Measurements from ENCODE around the gene KITLG.
A peak's percentile ranks its signal among the peaks of the same experiment; 100 is the strongest.

The KITLG gene

DNA sequence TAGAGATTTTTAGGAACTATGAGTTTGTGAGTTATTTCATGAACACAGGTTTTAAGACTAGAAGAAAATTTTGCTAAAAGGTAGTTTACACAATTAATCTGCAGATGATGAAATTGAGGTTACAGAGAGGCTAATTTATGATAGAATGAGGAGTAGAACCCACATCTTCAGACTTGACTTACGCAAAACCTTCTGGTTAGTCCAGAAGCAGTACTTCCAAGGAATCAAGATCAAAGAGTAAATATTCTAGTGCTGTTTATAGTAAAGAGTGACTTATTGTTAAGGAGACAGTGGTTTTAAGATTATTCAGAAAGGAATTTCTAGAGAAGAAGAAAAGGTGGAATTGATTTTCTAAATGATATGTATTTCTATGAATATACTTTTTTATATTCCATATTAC lies 10.6 kb upstream of the KITLG start:
- no peaks in the 10 kb centered on the region for H3K36me3 Mint-ChIP-seq (ENCODE audit: low read depth)
- peaks cover 15% of the 10 kb centered on the region for H3K9me3 Mint-ChIP-seq
- no peaks in the 10 kb centered on the region for H3K4me1 Mint-ChIP-seq (ENCODE audit: low read depth)
- H3K27ac Mint-ChIP-seq: no peak overlapping the region
- H3K4me3 Mint-ChIP-seq: no peak overlapping the region
- H3K27me3 Mint-ChIP-seq: no peaks in the 10 kb centered on the region

DNA sequence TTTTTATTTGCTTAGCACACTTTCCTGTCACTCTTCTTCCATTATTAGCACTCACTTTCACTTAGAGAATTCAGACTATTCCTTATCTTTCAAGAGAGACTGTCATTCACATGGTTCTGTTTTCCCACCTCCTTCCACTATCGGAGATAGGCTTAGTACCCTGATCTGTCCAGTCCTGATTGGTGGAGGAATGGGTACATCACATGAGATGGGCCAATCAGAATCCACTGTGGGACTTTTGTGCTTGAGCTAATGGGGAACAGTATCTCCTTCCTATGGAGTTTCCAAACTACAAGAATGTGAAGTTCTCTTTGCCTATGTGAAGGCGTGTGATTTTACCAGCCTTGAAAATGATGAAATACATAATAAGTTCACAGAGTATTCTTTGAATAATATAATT lies 4.8 kb upstream of the KITLG start:
- Mint-ChIP-seq H3K9me3 (peaks cover 22% of the 10 kb centered on the region), H3K36me3 (ENCODE audit: low read depth) (no peaks in the 10 kb centered on the region), H3K27me3 (peaks cover 31% of the 10 kb centered on the region), H3K27ac (no peak overlapping the region), H3K4me3 (no peak overlapping the region), H3K4me1 (ENCODE audit: low read depth) (peaks cover 2% of the 10 kb centered on the region)

DNA sequence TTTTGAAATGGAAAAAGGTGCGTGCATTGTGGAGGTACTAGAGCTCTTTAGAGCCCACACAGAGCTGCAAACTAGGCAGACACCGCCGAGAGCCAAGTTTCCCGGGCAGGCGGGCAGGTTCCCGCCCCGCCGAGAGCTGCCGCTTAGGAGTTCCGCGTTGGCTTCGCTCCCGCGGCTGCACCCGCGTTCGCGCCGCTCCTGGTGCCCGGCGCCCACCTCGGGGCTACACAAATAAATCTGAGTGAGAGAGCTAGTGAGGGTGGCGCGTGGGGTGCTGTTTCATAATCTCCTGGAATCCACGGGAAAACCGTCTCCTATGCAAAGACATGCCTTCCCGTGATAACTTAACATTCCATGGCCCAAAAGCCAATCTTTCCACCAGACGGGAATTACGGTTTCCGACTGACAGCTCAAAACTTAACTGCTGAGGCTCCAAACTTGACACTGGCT lies 645 bp downstream of the KITLG start:
- Mint-ChIP-seq H3K4me1 (ENCODE audit: low read depth) (peaks cover 13% of the 10 kb centered on the region), H3K36me3 (ENCODE audit: low read depth) (no peaks in the 10 kb centered on the region), H3K4me3 (peak overlapping the region; percentile 60), H3K27ac (no peak overlapping the region), H3K9me3 (no peaks in the 10 kb centered on the region), H3K27me3 (peaks cover 57% of the 10 kb centered on the region)

DNA sequence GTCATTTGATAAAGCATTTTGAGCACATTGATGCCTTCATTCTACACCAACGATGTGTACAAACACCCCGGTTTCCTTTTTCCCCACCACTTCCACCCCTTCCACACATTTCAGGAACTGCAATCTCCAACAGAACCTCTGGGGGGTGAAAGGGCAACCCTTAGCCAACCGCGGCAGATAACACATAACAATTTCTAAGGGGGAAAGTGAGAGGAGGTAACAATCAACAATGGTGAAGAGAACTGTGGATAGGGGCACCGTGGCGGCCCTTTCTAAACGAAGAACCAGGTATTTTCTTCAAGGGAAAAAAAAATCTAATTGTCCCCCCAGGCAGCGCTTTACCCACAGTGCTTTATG lies 1.1 kb downstream of the KITLG start:
- H3K4me3 Mint-ChIP-seq: no peak overlapping the region
- no peaks in the 10 kb centered on the region for H3K9me3 Mint-ChIP-seq
- H3K36me3 Mint-ChIP-seq (ENCODE audit: low read depth): no peaks in the 10 kb centered on the region
- no peak overlapping the region for H3K27ac Mint-ChIP-seq
- H3K27me3 Mint-ChIP-seq: peaks cover 55% of the 10 kb centered on the region
- peaks cover 13% of the 10 kb centered on the region for H3K4me1 Mint-ChIP-seq (ENCODE audit: low read depth)

DNA sequence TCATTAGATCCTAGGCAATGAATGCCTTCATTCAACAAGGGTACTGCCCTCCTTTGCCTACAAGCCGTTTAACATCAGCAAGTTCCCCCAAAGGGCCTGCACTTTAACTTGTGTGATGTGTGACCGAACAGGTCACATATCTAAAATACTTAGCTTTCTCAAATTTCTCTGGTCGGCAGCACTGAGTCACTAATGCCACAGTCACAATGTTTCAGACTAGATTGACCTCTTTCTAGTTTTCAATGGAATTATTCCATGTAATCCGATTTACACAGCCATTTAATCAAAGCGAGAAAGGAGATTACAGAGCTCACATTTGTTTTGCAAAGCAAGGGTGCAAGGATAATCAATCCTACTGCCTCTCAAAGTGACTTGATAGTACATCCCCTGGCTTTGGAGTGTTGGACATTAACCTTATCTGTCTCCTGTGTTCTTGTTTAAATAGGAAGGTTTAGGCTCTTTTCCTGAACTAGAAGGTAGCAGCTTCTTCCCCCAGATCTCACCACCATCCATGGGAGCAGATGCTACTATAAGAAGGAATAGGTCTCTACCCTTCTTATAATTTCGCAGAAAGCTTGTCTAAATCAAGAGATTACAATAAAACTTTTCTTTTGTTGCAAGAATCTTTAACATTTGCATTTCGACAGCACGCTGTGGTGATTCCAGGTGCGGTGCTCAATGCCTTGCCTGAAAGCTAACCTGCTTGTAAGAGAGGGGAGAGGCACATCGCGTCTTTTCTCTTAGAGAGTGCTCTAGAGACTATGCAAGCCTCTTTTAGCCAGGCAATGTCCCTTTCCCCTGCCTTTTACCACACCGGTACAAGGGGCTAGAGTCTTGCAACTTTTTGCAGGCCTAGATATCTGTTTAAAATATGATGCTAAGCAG lies 1.8 kb downstream of the KITLG start:
- Mint-ChIP-seq H3K4me1 (ENCODE audit: low read depth) (peaks cover 13% of the 10 kb centered on the region), H3K36me3 (ENCODE audit: low read depth) (no peaks in the 10 kb centered on the region), H3K9me3 (no peaks in the 10 kb centered on the region), H3K27ac (no peak overlapping the region), H3K27me3 (peaks cover 52% of the 10 kb centered on the region), H3K4me3 (no peak overlapping the region)

DNA sequence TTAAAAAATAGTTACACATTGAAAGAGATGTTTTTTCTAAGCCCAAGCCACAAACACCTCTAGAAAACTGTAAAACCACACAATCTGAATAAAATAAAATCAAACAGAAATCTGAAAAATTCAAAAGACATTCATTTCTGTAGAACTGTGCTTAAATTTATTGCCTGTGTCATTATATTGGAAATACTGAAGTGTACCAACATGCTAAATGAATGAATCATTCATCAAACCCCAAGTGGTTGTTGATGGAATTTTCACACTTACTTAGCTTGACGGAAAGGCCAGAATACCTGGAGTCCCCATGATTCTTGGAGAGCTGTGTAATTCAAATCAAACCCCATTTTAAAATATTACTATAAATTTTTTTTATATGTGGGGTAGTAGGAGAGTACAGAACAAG lies 2.7 kb downstream of the KITLG start:
- no peaks in the 10 kb centered on the region for H3K36me3 Mint-ChIP-seq (ENCODE audit: low read depth)
- peaks cover 13% of the 10 kb centered on the region for H3K4me1 Mint-ChIP-seq (ENCODE audit: low read depth)
- peaks cover 42% of the 10 kb centered on the region for H3K27me3 Mint-ChIP-seq
- H3K27ac Mint-ChIP-seq: no peak overlapping the region
- H3K9me3 Mint-ChIP-seq: no peaks in the 10 kb centered on the region
- H3K4me3 Mint-ChIP-seq: no peak overlapping the region

- H3K4me3 Mint-ChIP-seq: no peak overlapping the region
- H3K9me3 Mint-ChIP-seq: no peaks in the 10 kb centered on the region
- peaks cover 39% of the 10 kb centered on the region for H3K27me3 Mint-ChIP-seq
- no peaks in the 10 kb centered on the region for H3K36me3 Mint-ChIP-seq (ENCODE audit: low read depth)
- no peak overlapping the region for H3K27ac Mint-ChIP-seq
- H3K4me1 Mint-ChIP-seq (ENCODE audit: low read depth): peaks cover 13% of the 10 kb centered on the region
Measured at GRCh38 chr12:88576866-88577265, 3.4 kb downstream of the KITLG start.

DNA sequence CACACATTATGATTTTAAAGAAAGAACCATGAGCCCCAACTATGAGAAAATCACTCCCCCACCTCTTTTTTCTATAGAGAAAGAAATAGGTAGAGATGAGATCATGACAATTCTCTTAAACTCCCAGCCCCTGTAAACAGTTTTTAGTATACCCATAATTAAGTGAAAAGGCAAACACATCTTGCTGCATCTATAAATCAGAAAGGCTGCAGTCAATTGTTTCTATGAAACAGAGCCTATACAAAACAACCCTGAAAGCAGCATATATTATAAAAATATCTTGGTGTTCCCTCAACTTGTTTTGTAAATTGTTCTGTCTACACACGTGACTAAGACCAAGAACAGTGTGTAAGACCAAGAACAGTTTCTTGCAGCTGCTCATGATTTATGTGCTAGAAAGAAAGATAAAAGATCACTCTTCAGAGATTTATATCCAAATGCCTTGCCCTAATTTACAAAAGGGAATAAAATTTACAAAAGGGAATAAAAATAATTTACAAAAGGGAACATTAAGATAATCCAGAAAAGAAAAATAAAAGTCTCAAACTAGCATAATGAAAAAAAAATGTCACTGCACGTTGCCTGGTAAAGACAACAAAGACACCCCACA lies 4.8 kb downstream of the KITLG start:
- H3K27ac Mint-ChIP-seq: no peak overlapping the region
- peaks cover 13% of the 10 kb centered on the region for H3K4me1 Mint-ChIP-seq (ENCODE audit: low read depth)
- no peaks in the 10 kb centered on the region for H3K9me3 Mint-ChIP-seq
- H3K27me3 Mint-ChIP-seq: peaks cover 32% of the 10 kb centered on the region
- H3K36me3 Mint-ChIP-seq (ENCODE audit: low read depth): no peaks in the 10 kb centered on the region
- H3K4me3 Mint-ChIP-seq: no peak overlapping the region

GRCh38 chr12:88574278-88574677 lies 6.0 kb downstream of the KITLG start:
- no peaks in the 10 kb centered on the region for H3K36me3 Mint-ChIP-seq (ENCODE audit: low read depth)
- peaks cover 22% of the 10 kb centered on the region for H3K27me3 Mint-ChIP-seq

DNA sequence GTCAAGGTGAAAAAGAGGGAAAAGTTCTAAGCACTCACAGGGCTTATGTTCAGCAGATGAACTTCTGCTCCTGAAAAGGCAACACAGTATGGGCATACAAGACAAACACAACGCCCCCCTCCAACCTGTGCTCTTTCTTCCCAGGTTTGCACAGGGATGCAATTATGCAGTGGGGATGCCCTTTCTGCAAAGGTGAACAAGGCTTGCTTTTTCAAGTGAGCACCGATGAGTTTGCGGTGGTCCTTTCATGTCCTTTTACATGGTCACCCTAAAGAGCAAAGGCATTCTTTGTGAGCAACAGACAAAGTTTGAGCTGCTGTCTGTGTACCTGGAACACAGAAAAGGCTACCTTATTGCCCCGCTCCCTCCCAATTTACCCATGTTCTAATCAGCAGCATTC lies 6.7 kb downstream of the KITLG start:
- Mint-ChIP-seq H3K4me3 (no peak overlapping the region), H3K9me3 (no peaks in the 10 kb centered on the region), H3K4me1 (ENCODE audit: low read depth) (no peaks in the 10 kb centered on the region)

More at GRCh38 chr12:88574278-88574677, 6.0 kb downstream of the KITLG start:
- Mint-ChIP-seq H3K27ac (no peak overlapping the region), H3K4me1 (ENCODE audit: low read depth) (peaks cover 3% of the 10 kb centered on the region), H3K4me3 (no peak overlapping the region), H3K9me3 (no peaks in the 10 kb centered on the region)

GRCh38 chr12:88572781-88573549 lies 7.3 kb downstream of the KITLG start:
- no peaks in the 10 kb centered on the region for H3K9me3 Mint-ChIP-seq
- no peak overlapping the region for H3K4me3 Mint-ChIP-seq
- no peaks in the 10 kb centered on the region for H3K4me1 Mint-ChIP-seq (ENCODE audit: low read depth)
- H3K27ac Mint-ChIP-seq: no peak overlapping the region
- peaks cover 8% of the 10 kb centered on the region for H3K27me3 Mint-ChIP-seq
- H3K36me3 Mint-ChIP-seq (ENCODE audit: low read depth): no peaks in the 10 kb centered on the region

More for the DNA sequence above, 6.7 kb downstream of the KITLG start:
- no peaks in the 10 kb centered on the region for H3K36me3 Mint-ChIP-seq (ENCODE audit: low read depth)
- H3K27me3 Mint-ChIP-seq: peaks cover 15% of the 10 kb centered on the region
- H3K27ac Mint-ChIP-seq: no peak overlapping the region

GRCh38 chr12:88571543-88571942 lies 8.7 kb downstream of the KITLG start:
- no peaks in the 10 kb centered on the region for H3K9me3 Mint-ChIP-seq
- no peak overlapping the region for H3K4me3 Mint-ChIP-seq
- H3K27me3 Mint-ChIP-seq: no peaks in the 10 kb centered on the region
- no peaks in the 10 kb centered on the region for H3K4me1 Mint-ChIP-seq (ENCODE audit: low read depth)
- no peak overlapping the region for H3K27ac Mint-ChIP-seq
- H3K36me3 Mint-ChIP-seq (ENCODE audit: low read depth): no peaks in the 10 kb centered on the region

DNA sequence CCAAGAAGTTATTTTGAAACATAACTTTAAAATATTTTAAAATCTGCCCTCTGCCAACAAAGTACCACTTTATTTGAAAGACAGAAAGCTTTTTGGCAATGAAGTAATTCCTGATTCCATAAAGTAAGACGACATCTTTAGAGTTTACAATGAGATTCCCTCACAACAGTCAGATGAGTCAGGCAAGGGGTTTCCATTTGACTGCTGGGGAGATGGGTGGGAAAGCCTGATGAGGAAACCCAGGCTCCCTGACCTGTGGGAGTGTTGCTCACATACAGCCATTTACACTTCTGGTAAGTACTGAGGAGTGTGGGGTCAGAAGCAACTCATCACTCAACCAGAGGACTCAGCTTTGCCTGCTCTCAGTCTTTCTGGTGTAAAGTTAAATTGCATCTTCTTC lies 10.2 kb downstream of the KITLG start:
- Mint-ChIP-seq H3K9me3 (no peaks in the 10 kb centered on the region), H3K4me3 (no peak overlapping the region), H3K4me1 (ENCODE audit: low read depth) (no peaks in the 10 kb centered on the region), H3K27ac (no peak overlapping the region), H3K36me3 (ENCODE audit: low read depth) (no peaks in the 10 kb centered on the region), H3K27me3 (no peaks in the 10 kb centered on the region)

DNA sequence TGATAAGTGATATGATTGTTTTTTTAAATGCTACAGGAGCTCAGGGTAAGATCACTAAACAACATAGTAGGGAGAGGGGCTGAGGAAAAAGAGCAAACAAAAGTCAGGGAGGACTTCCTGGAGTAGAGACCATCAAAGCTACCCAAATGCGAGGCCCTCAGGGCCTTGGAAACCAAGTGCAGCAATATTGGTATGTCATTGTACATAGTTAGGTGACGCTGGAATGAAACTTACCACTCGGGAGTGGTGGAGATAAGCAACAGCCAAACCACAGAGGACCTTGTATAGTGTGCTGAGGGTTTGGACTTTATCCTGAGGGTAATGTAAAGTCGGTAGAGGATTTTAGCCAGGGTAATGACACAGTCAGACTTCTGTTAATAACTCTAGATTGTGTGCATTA lies 13.8 kb downstream of the KITLG start:
- Mint-ChIP-seq H3K4me3 (no peak overlapping the region), H3K4me1 (ENCODE audit: low read depth) (no peaks in the 10 kb centered on the region), H3K9me3 (no peaks in the 10 kb centered on the region)

More for the DNA sequence above, 13.8 kb downstream of the KITLG start:
- H3K36me3 Mint-ChIP-seq (ENCODE audit: low read depth): no peaks in the 10 kb centered on the region
- H3K27ac Mint-ChIP-seq: no peak overlapping the region
- no peaks in the 10 kb centered on the region for H3K27me3 Mint-ChIP-seq

All from stimulated activated naive CD8-positive, alpha-beta T cell treated with anti-CD3 and anti-CD28 coated beads, Interleukin-15, Interleukin-2, amounts not matched to agents 100 ng/mL and 50 ng/mL, for 24 hours (primary cell).